H1 (cell line): ENCODE results near the gene SLC26A6. TPM values are rescaled to one million over a fixed set of nuclear protein-coding genes. Genes with fewer than 3 reads are reported as not detected.

ENCODE experiments used
- CTCF ChIA-PET: fragments of 300-600 bp; sonication (Branson Sonifier 250); formaldehyde crosslinking; loops from one replicate; lab custom pipeline; 2021; ENCODE audit not compliant: partially characterized antibody; lab: Charles Lee
- POLR2A ChIA-PET: fragments of 300-600 bp; sonication (Branson Sonifier 250); formaldehyde crosslinking; loops from one replicate; lab custom pipeline; 2021; ENCODE audit warnings: inconsistent platforms; ENCODE audit not compliant: partially characterized antibody; lab: Charles Lee
- DNase-seq, 2 experiments: peaks; one replicate each; pipeline versions ENCODE4 v3.0.0 to v3.0.0-alpha.2; 2010 to 2022; ENCODE audit warnings: low spot score in 2 of 2, low read depth in 1 of 2, mixed read lengths in 1 of 2
- FAIRE-seq: peaks from 2 replicates; lab custom pipeline; 2011; peaks lifted over from hg19 to GRCh38; lab: Jason Lieb, UNC
- H2AFZ ChIP-seq: 2 replicates; pipeline ENCODE4 v1.8.1; 2012; ENCODE audit warnings: low read length, inconsistent platforms
- H2AK5ac ChIP-seq: 2 replicates; pipeline ENCODE4 v1.6.1; 2013; ENCODE audit warnings: low read depth, low read length
- H2BK120ac ChIP-seq: replicated peaks from 2 replicates; pipeline ENCODE3; 2013; ENCODE audit warnings: low read depth, low read length, inconsistent platforms
- H2BK12ac ChIP-seq: 2 replicates; pipeline ENCODE4 v1.6.1; 2013; ENCODE audit warnings: low read depth, low read length
- H2BK15ac ChIP-seq: 2 replicates; pipeline ENCODE4 v1.6.1; 2013; ENCODE audit warnings: low read length
- H2BK20ac ChIP-seq: 2 replicates; pipeline ENCODE4 v1.6.1; 2013; ENCODE audit warnings: low read length
- H2BK5ac ChIP-seq: 2 replicates; pipeline ENCODE4 v1.6.1; 2013; ENCODE audit warnings: low read depth, low read length
- H3K14ac ChIP-seq: 2 replicates; pipeline ENCODE4 v1.6.1; 2013; ENCODE audit warnings: inconsistent platforms; ENCODE audit not compliant: insufficient read length
- H3K18ac ChIP-seq: 2 replicates; pipeline ENCODE4 v1.6.1; 2013; ENCODE audit warnings: low read length; ENCODE audit errors: extremely low read depth
- H3K23ac ChIP-seq: 2 replicates; pipeline ENCODE4 v1.6.1; 2013; ENCODE audit warnings: inconsistent platforms; ENCODE audit not compliant: insufficient read length
- H3K23me2 ChIP-seq: 2 replicates; pipeline ENCODE4 v1.6.1; 2013; ENCODE audit warnings: low read depth, low read length
- H3K27ac ChIP-seq: 2 replicates; pipeline ENCODE4 v1.6.1; 2011; ENCODE audit warnings: low read depth, low read length, inconsistent platforms
- H3K27me3 ChIP-seq, 4 experiments: replicated peaks in 1 of 4; 1 replicate in 1 of 4; 2 replicates in 3 of 4; pipeline versions ENCODE4 v1.6.1 to v1.8.1; 2011 to 2013; ENCODE audit warnings: low read length in 3 of 4, mild to moderate bottlenecking in 3 of 4, inconsistent platforms in 2 of 4, mixed read lengths in 2 of 4, moderate library complexity in 1 of 4; ENCODE audit not compliant: control insufficient read depth in 3 of 4, insufficient read depth in 3 of 4; ENCODE audit errors: extremely low read depth in 1 of 4
- H3K36me3 ChIP-seq, 4 experiments: 2 replicates each; pipeline versions ENCODE4 v1.6.1 to v1.8.1; 2011 to 2013; ENCODE audit warnings: mild to moderate bottlenecking in 4 of 4, low read length in 3 of 4, moderate library complexity in 2 of 4, control low read depth in 1 of 4, inconsistent platforms in 1 of 4; ENCODE audit not compliant: insufficient read depth in 4 of 4, control insufficient read depth in 2 of 4
- H3K4ac ChIP-seq: replicated peaks from 2 replicates; pipeline ENCODE3; 2013; ENCODE audit warnings: low read length, low read depth, mixed read lengths, inconsistent platforms; ENCODE audit not compliant: insufficient read length
- H3K4me1 ChIP-seq, 4 experiments: replicated peaks in 1 of 4; 1 replicate in 1 of 4; 2 replicates in 3 of 4; pipeline versions ENCODE4 v1.6.1 to v1.8.1; 2011 to 2013; ENCODE audit warnings: low read length in 3 of 4, inconsistent platforms in 2 of 4, mixed read lengths in 1 of 4; ENCODE audit not compliant: insufficient read depth in 4 of 4, control insufficient read depth in 3 of 4
- H3K4me2 ChIP-seq, 2 experiments: 2 replicates each; pipeline versions ENCODE4 v1.6.1 to v1.8.1; 2011 to 2013; ENCODE audit warnings: low read depth in 2 of 2, low read length in 2 of 2, control low read depth in 1 of 2, inconsistent platforms in 1 of 2, mild to moderate bottlenecking in 1 of 2; ENCODE audit not compliant: insufficient read depth in 1 of 2
- H3K4me3 ChIP-seq, 4 experiments: fragments of 200-600, 300-600 bp in 1 of 4; sonication (generic), shearing (Covaris generic), sonication (Bioruptor Twin) in 1 of 4; 2 replicates each; pipeline versions ENCODE4 v1.5.1 to v1.8.1; 2011 to 2016; ENCODE audit warnings: low read length in 4 of 4, low read depth in 3 of 4, control low read depth in 2 of 4, inconsistent platforms in 2 of 4, mild to moderate bottlenecking in 2 of 4, mixed read lengths in 1 of 4, moderate library complexity in 1 of 4; ENCODE audit not compliant: insufficient read depth in 2 of 4; ENCODE audit errors: extremely low read depth in 1 of 4
- H3K56ac ChIP-seq: replicated peaks from 2 replicates; pipeline ENCODE3; 2013; ENCODE audit warnings: low read depth, mild to moderate bottlenecking, mixed read lengths, low read length, inconsistent platforms; ENCODE audit not compliant: insufficient read length
- H3K79me1 ChIP-seq: 2 replicates; pipeline ENCODE4 v1.6.1; 2013; ENCODE audit warnings: low read depth, low read length, control low read depth
- H3K79me2 ChIP-seq, 2 experiments: 2 replicates each; pipeline versions ENCODE4 v1.6.1 to v1.8.1; 2012 to 2013; ENCODE audit warnings: low read length in 2 of 2, mild to moderate bottlenecking in 2 of 2, inconsistent platforms in 1 of 2; ENCODE audit not compliant: insufficient read depth in 2 of 2, control insufficient read depth in 1 of 2
- H3K9ac ChIP-seq, 4 experiments: replicated peaks in 1 of 4; 1 replicate in 1 of 4; 2 replicates in 3 of 4; pipeline versions ENCODE4 v1.6.1 to v1.8.1; 2011 to 2013; ENCODE audit warnings: low read depth in 3 of 4, low read length in 3 of 4, control low read depth in 2 of 4, mild to moderate bottlenecking in 2 of 4, moderate library complexity in 2 of 4, inconsistent platforms in 1 of 4; ENCODE audit errors: extremely low read depth in 1 of 4
- H3K9me3 ChIP-seq, 2 experiments: 2 replicates each; pipeline versions ENCODE4 v1.6.1 to v1.8.1; 2012 to 2013; ENCODE audit warnings: mild to moderate bottlenecking in 2 of 2, moderate library complexity in 2 of 2, control low read depth in 1 of 2, inconsistent platforms in 1 of 2, low read depth in 1 of 2, low read length in 1 of 2, mixed read lengths in 1 of 2; ENCODE audit not compliant: insufficient read depth in 2 of 2
- H4K20me1 ChIP-seq, 2 experiments: replicated peaks in 1 of 2; 2 replicates each; pipeline versions ENCODE3 to v1.8.1; 2011 to 2013; ENCODE audit warnings: inconsistent platforms in 2 of 2, low read length in 2 of 2, mild to moderate bottlenecking in 1 of 2; ENCODE audit not compliant: insufficient read depth in 2 of 2, control insufficient read depth in 1 of 2
- H4K5ac ChIP-seq: 2 replicates; pipeline ENCODE4 v1.6.1; 2013; ENCODE audit warnings: low read length, low read depth, mixed read lengths, inconsistent platforms; ENCODE audit not compliant: insufficient read length
- H4K8ac ChIP-seq: 2 replicates; pipeline ENCODE4 v1.8.0; 2013; ENCODE audit warnings: mild to moderate bottlenecking, moderate library complexity, low read length, inconsistent platforms; ENCODE audit not compliant: insufficient read depth; ENCODE audit errors: extremely low read depth
- H4K91ac ChIP-seq: replicated peaks from 2 replicates; pipeline ENCODE3; 2013; ENCODE audit warnings: low read length, mixed read lengths, inconsistent platforms; ENCODE audit not compliant: insufficient read length
- EP300 ChIP-seq, 2 experiments: IDR thresholded peaks; 1 replicate in 1 of 2; 2 replicates in 1 of 2; pipeline ENCODE4 v1.6.1; 2011 to 2012; ENCODE audit warnings: low read depth in 2 of 2, low read length in 2 of 2, mild to moderate bottlenecking in 2 of 2, borderline replicate concordance in 1 of 2, inconsistent platforms in 1 of 2, moderate library complexity in 1 of 2
- EZH2 ChIP-seq: fragments of 200-600 bp; sonication (generic); IDR thresholded peaks from 2 replicates; pipeline ENCODE4 v1.7.1; 2012; ENCODE audit warnings: low read depth, mild to moderate bottlenecking, moderate library complexity, low read length, inconsistent platforms; ENCODE audit not compliant: severe bottlenecking
- HDAC2 ChIP-seq, 2 experiments: fragments of 300-600 bp in 1 of 2; sonication (generic) in 1 of 2; IDR thresholded peaks; 2 replicates each; pipeline ENCODE4 v1.6.1; 2011 to 2012; ENCODE audit warnings: low read depth in 2 of 2, low read length in 2 of 2, mild to moderate bottlenecking in 2 of 2, moderate library complexity in 2 of 2, borderline replicate concordance in 1 of 2, inconsistent platforms in 1 of 2
- MAFK ChIP-seq: IDR thresholded peaks from 2 replicates; pipeline ENCODE4 v1.6.1; 2012; ENCODE audit warnings: low read depth, mild to moderate bottlenecking, improper control_type of control experiment, low read length
- SRF ChIP-seq: IDR thresholded peaks from 2 replicates; pipeline ENCODE4 v1.6.1; 2011; ENCODE audit warnings: mild to moderate bottlenecking, low read depth, low read length, moderate library complexity
- TAF7 ChIP-seq: optimal IDR thresholded peaks from 2 replicates; pipeline ENCODE3; 2011; ENCODE audit warnings: low read depth, mild to moderate bottlenecking, inconsistent platforms, low read length, moderate library complexity, borderline replicate concordance
- TBP ChIP-seq: IDR thresholded peaks from 2 replicates; pipeline ENCODE4 v1.6.1; 2011; ENCODE audit warnings: low read depth, low read length, improper control_type of control experiment
- ZNF274 ChIP-seq: IDR thresholded peaks from 2 replicates; pipeline ENCODE4 v1.7.0; 2012; ENCODE audit warnings: low read length, borderline replicate concordance; ENCODE audit errors: extremely low read depth
- WGBS, 2 experiments: shearing (Covaris generic) in 1 of 2; methylation state at CpG; one replicate each; pipeline versions ENCODE4 v1.1.6 to v1.1.7; 2013 to 2015; ENCODE audit warnings: low lambda C conversion rate in 2 of 2, mixed read lengths in 2 of 2, inconsistent platforms in 1 of 2, low coverage in 1 of 2, missing lambda C conversion rate in 1 of 2; ENCODE audit not compliant: insufficient replicate concordance in 2 of 2, insufficient coverage in 1 of 2, insufficient read length in 1 of 2; ENCODE audit errors: extremely low coverage in 1 of 2, missing lambda C conversion rate in 1 of 2; 5-methylcytosine and 5-hydroxymethylcytosine counted together
- polyA plus RNA-seq, 7 experiments: library from polyadenylated mRNA; depleted of rRNA in 3 of 7; stranded (reverse) in 5 of 7; unstranded in 2 of 7; fragments of >200 nt in 5 of 7; fragments of 200-250 nt in 2 of 7; gene quantifications; 1 replicate in 5 of 7; 2 replicates in 1 of 7; 4 replicates in 1 of 7; pipeline versions ENCODE4 v1.2.1 to v1.2.3, GENCODE V29; 2011 to 2013; ENCODE audit warnings: missing spikeins in 2 of 7, mixed read lengths in 2 of 7
- total RNA-seq: library from RNA; stranded (reverse); fragmentation: NEBNext Ultra II Directional; extraction: Animal tissue kit (Norgen Biotek cat#: 25700); gene quantifications from 2 replicates; pipeline ENCODE4 v1.2.1, GENCODE V29; 2021

SLC26A6 gene
- total and polyA plus RNA-seq, 2 of the 8 experiments (the other 6 are each of a cell fraction or from before 2014, with no cell fraction given), result 50.4 to 58.0 TPM

- H3K4me3 ChIP-seq, result no peak overlapping the region
- 80% methylated on average over 7 of the region's 9 CpGs; no CpG with 5 or more reads in 1 of the 2 experiments for WGBS, 2 experiments
- no peak for FAIRE-seq
These were observed 47.5 kb upstream of the SLC26A6 start for GRCh38 chr3:48682786-48683185.

More at GRCh38 chr3:48682786-48683185, 47.5 kb upstream of the SLC26A6 start:
- Histone ChIP-seq H3K18ac (no peak overlapping the region), H3K56ac (no peak overlapping the region), H2BK5ac (no peak overlapping the region), H2BK20ac (no peak overlapping the region), H3K79me1 (peaks cover 10% of the 10 kb centered on the region), H3K79me2 (peaks cover 0 to 21% of the 10 kb centered on the region in 2 experiments; a peak in 2 of 4 replicates), H3K4ac (no peak overlapping the region), H2AFZ (no peak overlapping the region), H2BK12ac (no peak overlapping the region), H3K23me2 (peaks cover 8% of the 10 kb centered on the region; the same call in 1 of the 2 replicates), H3K9ac (no peak overlapping the region), H3K4me1 (peaks cover 0 to 11% (median 4%) of the 10 kb centered on the region in 4 experiments; a peak in 3 of 7 replicates), H2AK5ac (no peak overlapping the region), H4K5ac (no peak overlapping the region), H2BK15ac (no peak overlapping the region), H3K27me3 (no peaks in the 10 kb centered on the region), H4K8ac (no peak overlapping the region), H3K27ac (no peak overlapping the region; the same call in 1 of the 2 replicates), H3K9me3 (no peaks in the 10 kb centered on the region), H3K14ac (no peak overlapping the region), H2BK120ac (no peak overlapping the region), H3K23ac (no peak overlapping the region), H3K36me3 (peaks cover 27 to 46% (median 41%) of the 10 kb centered on the region in 4 experiments), H3K4me2 (no peak overlapping the region), H4K91ac (no peak overlapping the region), H4K20me1 (peaks cover 5 to 23% of the 10 kb centered on the region in 2 experiments)
- no peak for DNase-seq
- no peak for TF ChIP-seq EP300 (IDR thresholded peaks at IDR 0.05; ENCODE audit: borderline replicate concordance in 1 of 2, low read depth in 2 of 2, low read length in 2 of 2)
- no peak for TF ChIP-seq EZH2
- TF ChIP-seq SRF, result no peak
- TF ChIP-seq TAF7, result no peak
- TF ChIP-seq MAFK, result no peak
- no peak for TF ChIP-seq TBP
- no peak for TF ChIP-seq ZNF274
- no peak for TF ChIP-seq HDAC2 (IDR thresholded peaks at IDR 0.05; ENCODE audit: borderline replicate concordance in 1 of 2, low read depth in 2 of 2, low read length in 2 of 2)
- CTCF ChIA-PET, result interaction anchor here (0.9 to 2.5 kb wide), 3 partner anchors 19 to 57 kb away, joined by 3 to 22 read pairs (median 4); partner anchors contain the start of gene CELSR3
- POLR2A ChIA-PET, result interaction anchor here (2.4 to 15.0 kb wide), 2 partner anchors 9 to 16 kb away, joined by 13 to 175 read pairs; partner anchors contain the start of gene CELSR3
